ENCODE data around the gene GPR17.

Gene GPR17

GRCh38 chr2:127678991-127679390, 33.0 kb downstream of the GPR17 start:
- Histone ChIP-seq H3K4me1 (ENCODE audit: control insufficient read depth, insufficient read depth, low read length) (peaks cover 5% of the 10 kb centered on the region), H3K27me3 (ENCODE audit: control insufficient read depth, insufficient read depth, low read length) (peaks cover 50% of the 10 kb centered on the region), H3K9me3 (ENCODE audit: control insufficient read depth, low read length) (no peaks in the 10 kb centered on the region), H3K36me3 (ENCODE audit: control insufficient read depth, insufficient read depth, low read length) (no peaks in the 10 kb centered on the region), H3K4me3 (ENCODE audit: low read length) (no peak overlapping the region), H3K9ac (ENCODE audit: low read length) (no peak overlapping the region)

DNA sequence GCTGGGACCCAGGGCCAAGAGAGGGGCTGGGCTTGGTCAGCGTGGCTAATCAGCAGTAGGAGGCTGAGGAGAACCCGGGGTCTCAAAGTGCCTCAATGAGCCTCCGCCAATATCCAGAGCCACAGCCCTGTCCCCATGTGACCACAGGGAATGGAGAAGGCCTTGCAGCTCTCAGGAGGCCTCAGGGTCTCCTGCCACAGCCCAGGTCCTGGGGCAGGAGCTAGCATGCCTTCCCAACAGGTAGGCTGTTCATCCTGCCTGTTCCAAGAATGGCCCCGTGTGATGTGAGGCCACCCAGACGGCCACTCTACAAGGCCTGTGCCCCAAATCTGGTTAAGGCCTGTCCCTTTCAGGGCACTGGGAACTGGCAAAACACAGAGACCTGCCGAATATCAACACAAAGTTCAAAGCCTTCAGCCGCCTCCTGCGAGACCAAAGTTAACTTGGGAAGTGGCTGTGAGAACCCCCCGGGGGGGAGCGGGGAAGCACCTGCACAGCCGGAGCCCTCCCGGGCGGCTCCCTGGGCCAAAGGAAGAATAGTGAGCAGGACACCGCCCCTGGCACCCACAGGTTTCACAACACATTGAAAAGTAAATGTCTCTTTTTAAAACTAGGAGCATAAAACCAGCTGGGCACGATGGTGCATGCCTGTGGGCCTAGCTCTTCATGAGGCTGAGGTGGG, 33.9 kb downstream of the GPR17 start:
- peaks cover 42% of the 10 kb centered on the region for H3K27me3 ChIP-seq (ENCODE audit: control insufficient read depth, insufficient read depth, low read length)
- H3K36me3 ChIP-seq (ENCODE audit: control insufficient read depth, insufficient read depth, low read length), result no peaks in the 10 kb centered on the region
- H3K4me3 ChIP-seq (ENCODE audit: low read length), result no peak overlapping the region
- no peaks in the 10 kb centered on the region for H3K9me3 ChIP-seq (ENCODE audit: control insufficient read depth, low read length)
- no peaks in the 10 kb centered on the region for H3K4me1 ChIP-seq (ENCODE audit: control insufficient read depth, insufficient read depth, low read length)
- H3K9ac ChIP-seq (ENCODE audit: low read length), result no peak overlapping the region

- H3K4me1 ChIP-seq (ENCODE audit: control insufficient read depth, insufficient read depth, low read length), result no peaks in the 10 kb centered on the region
- no peaks in the 10 kb centered on the region for H3K9me3 ChIP-seq (ENCODE audit: control insufficient read depth, low read length)
- peaks cover 36% of the 10 kb centered on the region for H3K27me3 ChIP-seq (ENCODE audit: control insufficient read depth, insufficient read depth, low read length)
- no peak overlapping the region for H3K4me3 ChIP-seq (ENCODE audit: low read length)
- no peaks in the 10 kb centered on the region for H3K36me3 ChIP-seq (ENCODE audit: control insufficient read depth, insufficient read depth, low read length)
- no peak overlapping the region for H3K9ac ChIP-seq (ENCODE audit: low read length)
These were observed 34.8 kb downstream of the GPR17 start for GRCh38 chr2:127680706-127681287.

DNA sequence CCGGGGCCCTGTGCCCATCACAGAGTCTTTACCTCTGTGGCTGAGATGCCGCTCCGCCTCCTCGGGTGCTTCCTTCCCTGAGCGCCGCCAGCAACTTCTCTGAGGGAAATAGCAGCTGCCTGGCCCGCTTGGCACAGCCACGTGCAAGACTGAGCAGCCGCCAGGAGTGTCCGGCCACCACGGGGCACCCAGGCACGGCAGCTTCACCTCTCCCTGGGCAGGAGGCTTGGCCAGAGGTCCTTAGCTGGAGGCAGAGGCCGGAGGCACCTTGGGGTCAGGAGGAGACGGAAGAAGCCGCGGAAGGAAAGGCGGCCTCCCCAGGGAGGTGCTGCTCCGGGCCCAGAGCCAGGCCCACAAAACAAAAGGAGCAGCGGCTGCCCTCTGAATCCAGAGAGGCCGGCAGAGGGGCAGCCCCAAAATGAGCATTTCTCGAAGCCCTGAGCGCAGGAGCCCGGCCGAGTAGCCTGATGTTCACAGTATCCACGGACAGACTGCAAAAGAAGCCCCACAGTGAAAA, 35.4 kb downstream of the GPR17 start:
- Histone ChIP-seq H3K27me3 (ENCODE audit: control insufficient read depth, insufficient read depth, low read length) (peaks cover 32% of the 10 kb centered on the region), H3K4me1 (ENCODE audit: control insufficient read depth, insufficient read depth, low read length) (no peaks in the 10 kb centered on the region), H3K9me3 (ENCODE audit: control insufficient read depth, low read length) (no peaks in the 10 kb centered on the region), H3K4me3 (ENCODE audit: low read length) (no peak overlapping the region), H3K9ac (ENCODE audit: low read length) (no peak overlapping the region), H3K36me3 (ENCODE audit: control insufficient read depth, insufficient read depth, low read length) (no peaks in the 10 kb centered on the region)

DNA sequence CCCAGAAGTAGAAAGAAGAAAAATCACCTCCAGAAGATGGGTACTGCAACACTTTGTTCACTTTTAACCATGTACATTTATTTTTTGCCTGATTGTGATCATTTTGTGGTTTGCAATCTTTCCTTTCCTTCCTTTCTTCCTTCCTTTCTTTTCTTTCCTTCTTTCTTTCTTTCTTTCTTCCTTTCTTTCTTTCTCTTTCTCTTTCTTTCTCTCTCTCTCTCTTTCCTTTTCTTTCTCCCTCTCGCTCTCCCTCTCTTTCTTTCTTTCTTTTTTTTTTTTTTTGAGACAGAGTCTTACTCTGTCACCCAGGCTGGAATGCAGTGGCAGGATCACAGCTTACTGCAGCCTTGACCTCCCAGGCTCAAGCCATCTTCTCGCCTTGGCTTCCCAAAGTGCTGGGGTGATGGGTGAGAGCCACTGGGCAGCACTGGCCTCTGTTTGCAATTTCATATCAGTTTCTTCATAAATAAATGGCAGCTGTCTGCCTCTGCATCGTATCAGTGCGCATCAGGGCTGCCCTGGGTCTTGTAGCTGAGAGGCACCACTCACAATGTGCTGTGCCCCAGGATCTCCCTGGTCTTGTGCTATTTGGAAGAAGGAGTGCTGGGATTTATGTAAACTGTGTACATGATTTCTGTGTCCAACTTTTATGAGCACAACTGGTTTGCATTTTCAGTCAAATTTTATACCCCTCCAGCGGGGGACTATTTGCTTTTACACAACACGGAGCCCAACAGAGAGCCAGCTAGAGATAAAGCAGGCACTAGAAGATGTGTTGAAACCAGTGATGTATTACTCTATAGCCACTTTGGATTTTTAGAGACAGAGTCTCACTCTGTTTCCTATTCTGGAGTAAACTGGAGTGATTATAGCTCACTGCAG, 36.3 kb downstream of the GPR17 start:
- H3K9me3 ChIP-seq (ENCODE audit: control insufficient read depth, low read length), result no peaks in the 10 kb centered on the region
- H3K36me3 ChIP-seq (ENCODE audit: control insufficient read depth, insufficient read depth, low read length), result no peaks in the 10 kb centered on the region
- H3K4me1 ChIP-seq (ENCODE audit: control insufficient read depth, insufficient read depth, low read length), result no peaks in the 10 kb centered on the region
- no peak overlapping the region for H3K4me3 ChIP-seq (ENCODE audit: low read length)
- H3K27me3 ChIP-seq (ENCODE audit: control insufficient read depth, insufficient read depth, low read length), result peaks cover 24% of the 10 kb centered on the region
- no peak overlapping the region for H3K9ac ChIP-seq (ENCODE audit: low read length)

- H3K36me3 ChIP-seq (ENCODE audit: control insufficient read depth, insufficient read depth, low read length), result no peaks in the 10 kb centered on the region
- H3K9me3 ChIP-seq (ENCODE audit: control insufficient read depth, low read length), result no peaks in the 10 kb centered on the region
- H3K9ac ChIP-seq (ENCODE audit: low read length), result no peak overlapping the region
- H3K4me3 ChIP-seq (ENCODE audit: low read length), result no peak overlapping the region
- H3K27me3 ChIP-seq (ENCODE audit: control insufficient read depth, insufficient read depth, low read length), result peaks cover 16% of the 10 kb centered on the region
- no peaks in the 10 kb centered on the region for H3K4me1 ChIP-seq (ENCODE audit: control insufficient read depth, insufficient read depth, low read length)
These were observed 37.1 kb downstream of the GPR17 start for GRCh38 chr2:127683056-127683455.

GRCh38 chr2:127683757-127684156, 37.8 kb downstream of the GPR17 start:
- Histone ChIP-seq H3K27me3 (ENCODE audit: control insufficient read depth, insufficient read depth, low read length) (peaks cover 13% of the 10 kb centered on the region), H3K4me1 (ENCODE audit: control insufficient read depth, insufficient read depth, low read length) (no peaks in the 10 kb centered on the region), H3K4me3 (ENCODE audit: low read length) (no peak overlapping the region), H3K36me3 (ENCODE audit: control insufficient read depth, insufficient read depth, low read length) (no peaks in the 10 kb centered on the region), H3K9me3 (ENCODE audit: control insufficient read depth, low read length) (no peaks in the 10 kb centered on the region), H3K9ac (ENCODE audit: low read length) (no peak overlapping the region)

DNA sequence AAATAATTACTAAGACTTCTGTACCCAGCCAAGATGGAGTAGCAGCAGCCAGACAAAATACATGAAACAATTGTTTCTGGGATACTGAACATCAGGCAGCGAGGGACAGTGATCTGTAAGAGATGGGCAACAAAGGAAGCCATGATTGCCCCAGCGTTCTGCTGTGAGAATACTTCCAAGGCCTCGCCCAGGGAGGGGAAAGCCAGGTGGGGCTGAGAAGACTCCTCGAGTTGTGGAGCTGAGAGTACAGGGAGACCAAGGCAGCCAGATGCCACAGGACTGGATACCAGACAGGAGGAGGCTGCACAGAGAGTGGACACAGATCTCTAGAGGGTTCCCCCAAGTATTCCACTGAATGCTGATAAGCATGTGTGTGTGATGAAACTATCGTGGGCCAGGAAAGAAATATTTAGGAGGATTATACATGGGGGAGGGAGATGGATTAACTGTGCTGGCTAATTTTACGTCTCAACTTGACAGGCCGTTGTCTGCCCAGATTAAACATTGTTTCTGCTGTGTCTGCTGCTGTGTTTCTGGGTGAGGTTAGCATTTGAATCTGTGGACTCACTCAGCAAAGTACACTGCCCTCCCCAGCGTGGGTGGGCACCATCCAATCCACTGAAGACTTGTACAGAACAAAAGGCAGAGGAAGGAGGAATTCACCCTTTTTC, 39.6 kb downstream of the GPR17 start:
- H3K9me3 ChIP-seq (ENCODE audit: control insufficient read depth, low read length), result no peaks in the 10 kb centered on the region
- H3K36me3 ChIP-seq (ENCODE audit: control insufficient read depth, insufficient read depth, low read length), result no peaks in the 10 kb centered on the region
- no peak overlapping the region for H3K4me3 ChIP-seq (ENCODE audit: low read length)
- no peaks in the 10 kb centered on the region for H3K4me1 ChIP-seq (ENCODE audit: control insufficient read depth, insufficient read depth, low read length)
- no peak overlapping the region for H3K9ac ChIP-seq (ENCODE audit: low read length)
- peaks cover 7% of the 10 kb centered on the region for H3K27me3 ChIP-seq (ENCODE audit: control insufficient read depth, insufficient read depth, low read length)

DNA sequence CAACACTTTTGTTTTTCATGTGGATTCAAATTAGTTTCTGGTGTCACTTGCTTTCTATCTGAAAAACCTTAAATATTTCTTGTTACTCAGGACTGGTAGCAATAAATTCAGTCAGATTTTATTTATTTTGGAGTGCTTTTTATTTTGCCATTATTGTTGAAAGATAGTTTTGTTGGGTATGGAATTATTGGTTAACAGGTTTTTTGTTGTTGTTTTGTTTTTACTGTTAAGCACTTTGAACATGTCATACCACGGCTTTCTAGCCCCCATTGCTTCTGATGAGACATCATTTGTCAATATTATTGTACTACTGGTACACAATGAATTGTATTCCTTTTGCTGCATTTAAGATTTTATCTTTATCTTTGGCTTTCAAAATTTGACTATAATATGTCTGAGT, 42.5 kb downstream of the GPR17 start:
- Histone ChIP-seq H3K36me3 (ENCODE audit: control insufficient read depth, insufficient read depth, low read length) (no peaks in the 10 kb centered on the region), H3K9ac (ENCODE audit: low read length) (no peak overlapping the region), H3K27me3 (ENCODE audit: control insufficient read depth, insufficient read depth, low read length) (no peaks in the 10 kb centered on the region), H3K9me3 (ENCODE audit: control insufficient read depth, low read length) (no peaks in the 10 kb centered on the region), H3K4me1 (ENCODE audit: control insufficient read depth, insufficient read depth, low read length) (no peaks in the 10 kb centered on the region), H3K4me3 (ENCODE audit: low read length) (no peak overlapping the region)

- no peaks in the 10 kb centered on the region for H3K36me3 ChIP-seq (ENCODE audit: control insufficient read depth, insufficient read depth, low read length)
- peaks cover 6% of the 10 kb centered on the region for H3K27me3 ChIP-seq (ENCODE audit: control insufficient read depth, insufficient read depth, low read length)
- H3K4me1 ChIP-seq (ENCODE audit: control insufficient read depth, insufficient read depth, low read length), result peaks cover 5% of the 10 kb centered on the region
- no peak overlapping the region for H3K9ac ChIP-seq (ENCODE audit: low read length)
- no peaks in the 10 kb centered on the region for H3K9me3 ChIP-seq (ENCODE audit: control insufficient read depth, low read length)
- H3K4me3 ChIP-seq (ENCODE audit: low read length), result no peak overlapping the region
These were observed 44.7 kb downstream of the GPR17 start for GRCh38 chr2:127690696-127691095.

GRCh38 chr2:127694986-127695385, 49.0 kb downstream of the GPR17 start:
- H3K9ac ChIP-seq (ENCODE audit: low read length), result no peak overlapping the region
- H3K9me3 ChIP-seq (ENCODE audit: control insufficient read depth, low read length), result no peaks in the 10 kb centered on the region
- no peak overlapping the region for H3K4me3 ChIP-seq (ENCODE audit: low read length)
- H3K4me1 ChIP-seq (ENCODE audit: control insufficient read depth, insufficient read depth, low read length), result peaks cover 5% of the 10 kb centered on the region
- peaks cover 6% of the 10 kb centered on the region for H3K27me3 ChIP-seq (ENCODE audit: control insufficient read depth, insufficient read depth, low read length)
- no peaks in the 10 kb centered on the region for H3K36me3 ChIP-seq (ENCODE audit: control insufficient read depth, insufficient read depth, low read length)

Measured in mucosa of stomach (tissue), 1 donor.